Right atrium auricular region (tissue), 2 donors: Measurements from ENCODE around the gene BEX1. TPM values are rescaled to one million over a fixed set of nuclear protein-coding genes. Genes with fewer than 3 reads are reported as not detected.

Source experiments
- DNase-seq: peaks from one replicate; pipeline ENCODE4 v3.0.0-alpha.2; 2019; ENCODE audit warnings: low spot score
- H3K27ac ChIP-seq, 2 donors: fragments of 200-600 bp; sonication (generic); 1 replicate in 1 of 2; 2 replicates in 1 of 2; pipeline ENCODE4 v1.5.1; 2016 to 2019
- H3K27me3 ChIP-seq, 2 donors: fragments of 200-600 bp; sonication (generic); one replicate each; pipeline versions ENCODE4 v1.5.1 to v1.6.0; 2017 to 2019
- H3K36me3 ChIP-seq: fragments of 200-600 bp; sonication (generic); one replicate; pipeline ENCODE4 v1.5.1; 2016
- H3K4me1 ChIP-seq, 2 donors: fragments of 200-600 bp; sonication (generic); one replicate each; pipeline versions ENCODE4 v1.5.1 to v1.6.0; 2017 to 2019
- H3K4me3 ChIP-seq, 2 donors: fragments of 200-600 bp; sonication (generic); 1 replicate in 1 of 2; 2 replicates in 1 of 2; pipeline ENCODE4 v1.5.1; 2017 to 2019; ENCODE audit warnings: mild to moderate bottlenecking in 1 of 2, moderate library complexity in 1 of 2
- H3K9me3 ChIP-seq, 2 donors: fragments of 200-600 bp; sonication (generic); one replicate each; pipeline ENCODE4 v1.5.1; 2019
- CTCF ChIP-seq, 2 donors: fragments of 200-600 bp; sonication (generic); IDR thresholded peaks; one replicate each; pipeline ENCODE4 v1.5.1; 2019; ENCODE audit warnings: antibody characterized with exemption in 2 of 2
- total RNA-seq, 2 donors: library from RNA; depleted of rRNA; stranded (reverse); fragments of >200 nt; gene quantifications; one replicate each; pipeline ENCODE4 v1.1.0, GENCODE V29; 2016

Gene BEX1
- total RNA-seq, 2 donors from 2014 or later, result 5.9 to 49.2 TPM

GRCh38 chrX:103099691-103100090, 35.7 kb upstream of the BEX1 start:
- no peak for TF ChIP-seq CTCF (IDR thresholded peaks at IDR 0.05)
- Histone ChIP-seq H3K4me1 (peaks cover 0 to 4% of the 10 kb centered on the region in 2 donors), H3K4me3 (no peak overlapping the region), H3K27me3 (no peaks in the 10 kb centered on the region), H3K36me3 (no peaks in the 10 kb centered on the region), H3K27ac (no peak overlapping the region), H3K9me3 (no peaks in the 10 kb centered on the region)
- DNase-seq, result no peak

- no peak overlapping the region for H3K27ac ChIP-seq
- DNase-seq, result no peak
- TF ChIP-seq CTCF (IDR thresholded peaks at IDR 0.05), result no peak
- H3K4me1 ChIP-seq, result peaks cover 0 to 4% of the 10 kb centered on the region in 2 donors
- H3K9me3 ChIP-seq, result no peaks in the 10 kb centered on the region
- H3K4me3 ChIP-seq, result no peak overlapping the region
- H3K27me3 ChIP-seq, result no peaks in the 10 kb centered on the region
- no peaks in the 10 kb centered on the region for H3K36me3 ChIP-seq
These were observed 34.5 kb upstream of the BEX1 start for GRCh38 chrX:103098488-103098887.

- no peak for DNase-seq
- Histone ChIP-seq H3K27me3 (no peaks in the 10 kb centered on the region), H3K4me3 (no peak within 1 kb of the TSS), H3K4me1 (no peaks in the 10 kb centered on the region), H3K36me3 (no peaks in the 10 kb centered on the region), H3K27ac (no peak within 1 kb of the TSS), H3K9me3 (no peaks in the 10 kb centered on the region)
- TF ChIP-seq CTCF (IDR thresholded peaks at IDR 0.05), result no peak
These were observed 29.0 kb upstream of the BEX1 start, which contains the start of gene NXF3 for GRCh38 chrX:103092942-103093341. TSS of gene NXF3 (minus strand) at chrX:103093143. CDS start at chrX:103093023, 120 bp downstream.

- Histone ChIP-seq H3K36me3 (no peaks in the 10 kb centered on the region), H3K4me3 (no peak overlapping the region), H3K27me3 (no peaks in the 10 kb centered on the region), H3K27ac (no peak overlapping the region), H3K4me1 (no peaks in the 10 kb centered on the region), H3K9me3 (no peaks in the 10 kb centered on the region)
- no peak for DNase-seq
- no peak for TF ChIP-seq CTCF (IDR thresholded peaks at IDR 0.05)
These were observed 17.1 kb upstream of the BEX1 start for GRCh38 chrX:103081051-103081450.

- no peaks in the 10 kb centered on the region for H3K36me3 ChIP-seq
- H3K27ac ChIP-seq, result no peak overlapping the region
- H3K4me1 ChIP-seq, result no peaks in the 10 kb centered on the region
- H3K4me3 ChIP-seq, result no peak overlapping the region
- no peaks in the 10 kb centered on the region for H3K9me3 ChIP-seq
- no peak for TF ChIP-seq CTCF (IDR thresholded peaks at IDR 0.05)
- DNase-seq, result no peak
- H3K27me3 ChIP-seq, result no peaks in the 10 kb centered on the region
These were observed 9.5 kb upstream of the BEX1 start for GRCh38 chrX:103073467-103073866.

GRCh38 chrX:103066606-103067005, 2.6 kb upstream of the BEX1 start:
- Histone ChIP-seq H3K9me3 (no peaks in the 10 kb centered on the region), H3K36me3 (no peaks in the 10 kb centered on the region), H3K4me3 (no peak overlapping the region), H3K27ac (no peak overlapping the region), H3K4me1 (no peaks in the 10 kb centered on the region), H3K27me3 (peaks cover 0 to 6% of the 10 kb centered on the region in 2 donors)
- DNase-seq, result no peak
- no peak for TF ChIP-seq CTCF (IDR thresholded peaks at IDR 0.05)
